GM23338 (cell line): Measurements from ENCODE around the gene FAM120A. TPM values are rescaled to one million over a fixed set of nuclear protein-coding genes. Genes with fewer than 3 reads are reported as not detected.

Experiments
- ATAC-seq: fragments of 200-7000 bp; cut with Tn5 transposase; 3 replicates; pipeline ENCODE4 v1.9.1; 2020
- DNase-seq: peaks from one replicate; pipeline ENCODE4 v3.0.0-alpha.2; 2015; ENCODE audit warnings: low spot score
- H2AFZ ChIP-seq: fragments of 200-600 bp; sonication (generic); 2 replicates; pipeline ENCODE4 v1.8.0; 2016; ENCODE audit warnings: antibody characterized with exemption, mild to moderate bottlenecking, moderate library complexity
- H3F3A ChIP-seq: fragments of 200-600 bp; sonication (generic); replicated peaks from 2 replicates; pipeline ENCODE4 v1.8.0; 2017; ENCODE audit warnings: antibody characterized with exemption, mixed run types, low read depth
- H3K27ac ChIP-seq: fragments of 200-600 bp; sonication (generic); 2 replicates; pipeline ENCODE4 v1.6.1; 2016; ENCODE audit warnings: low read depth
- H3K27me3 ChIP-seq: fragments of 200-600 bp; sonication (generic); 2 replicates; pipeline ENCODE4 v1.8.0; 2016; ENCODE audit warnings: mild to moderate bottlenecking, mixed run types, moderate library complexity; ENCODE audit not compliant: insufficient read depth
- H3K36me3 ChIP-seq: fragments of 200-600 bp; sonication (generic); 2 replicates; pipeline ENCODE4 v1.8.0; 2016; ENCODE audit warnings: mild to moderate bottlenecking; ENCODE audit not compliant: insufficient read depth
- H3K4me1 ChIP-seq: fragments of 200-600 bp; sonication (generic); 2 replicates; pipeline ENCODE4 v1.8.0; 2016; ENCODE audit warnings: mild to moderate bottlenecking, moderate library complexity; ENCODE audit not compliant: insufficient read depth
- H3K4me2 ChIP-seq: fragments of 200-600 bp; sonication (generic); 2 replicates; pipeline ENCODE4 v1.7.1; 2017; ENCODE audit warnings: mixed run types
- H3K4me3 ChIP-seq: fragments of 200-600 bp; sonication (generic); 2 replicates; pipeline ENCODE4 v1.6.1; 2016; ENCODE audit warnings: mixed run types
- H3K79me2 ChIP-seq: fragments of 200-600 bp; sonication (generic); replicated peaks from 2 replicates; pipeline ENCODE4 v1.8.0; 2017; ENCODE audit warnings: mild to moderate bottlenecking; ENCODE audit not compliant: insufficient read depth
- H3K9me2 ChIP-seq: fragments of 200-600 bp; sonication (generic); 2 replicates; pipeline ENCODE4 v1.8.0; 2017; ENCODE audit not compliant: insufficient read depth
- H4K20me1 ChIP-seq: fragments of 200-600 bp; sonication (generic); replicated peaks from 2 replicates; pipeline ENCODE4 v1.8.0; 2017; ENCODE audit warnings: mild to moderate bottlenecking; ENCODE audit not compliant: insufficient read depth
- H3K27ac Mint-ChIP-seq: 2 replicates; pipeline ENCODE4 v1.8.0; 2020; ENCODE audit warnings: inconsistent platforms, mild to moderate bottlenecking, moderate library complexity, mixed read lengths
- H3K27me3 Mint-ChIP-seq: 3 replicates; pipeline ENCODE4 v1.8.0; 2022; ENCODE audit warnings: low read depth, mild to moderate bottlenecking, moderate library complexity, mixed read lengths, inconsistent platforms; ENCODE audit not compliant: insufficient read depth, poor library complexity
- H3K36me3 Mint-ChIP-seq: 3 replicates; pipeline ENCODE4 v1.8.0; 2021; ENCODE audit warnings: low read depth, mild to moderate bottlenecking, inconsistent platforms, moderate library complexity, mixed read lengths
- H3K4me1 Mint-ChIP-seq: 3 replicates; pipeline ENCODE4 v1.8.0; 2020; ENCODE audit warnings: mild to moderate bottlenecking, inconsistent platforms, mixed read lengths
- H3K4me3 Mint-ChIP-seq: 3 replicates; pipeline ENCODE4 v1.8.0; 2021; ENCODE audit warnings: moderate library complexity, mild to moderate bottlenecking, inconsistent platforms, mixed read lengths
- H3K9me3 Mint-ChIP-seq: 3 replicates; pipeline ENCODE4 v1.8.0; 2020; ENCODE audit warnings: moderate library complexity, mild to moderate bottlenecking, inconsistent platforms, mixed read lengths
- CREB1 ChIP-seq: fragments of 250-450 bp; sonication (Bioruptor Pico); IDR thresholded peaks from 2 replicates; pipeline ENCODE4 v1.5.0; 2020; ENCODE audit warnings: low read depth, mild to moderate bottlenecking, moderate library complexity
- CTCF ChIP-seq, 2 experiments: fragments of 200-600 bp in 1 of 2; sonication (generic) in 1 of 2; conservative IDR thresholded peaks; 2 replicates each; pipeline versions ENCODE4 v1.5.1 to v1.6.1; 2016 to 2017; ENCODE audit warnings: antibody characterized with exemption in 2 of 2, low read depth in 2 of 2, mild to moderate bottlenecking in 2 of 2, moderate library complexity in 1 of 2
- EZH2phosphoT487 ChIP-seq: fragments of 200-600 bp; sonication (generic); IDR thresholded peaks from one replicate; pipeline ENCODE4 v1.8.1; 2018; ENCODE audit warnings: antibody characterized with exemption; ENCODE audit not compliant: unreplicated experiment
- JUNB ChIP-seq: IDR thresholded peaks from one replicate; pipeline ENCODE4 v1.6.1; 2016; ENCODE audit warnings: antibody characterized with exemption; ENCODE audit not compliant: unreplicated experiment
- NANOG ChIP-seq: IDR thresholded peaks from 2 replicates; pipeline ENCODE4 v1.6.1; 2016; ENCODE audit warnings: antibody characterized with exemption, borderline replicate concordance
- POLR2AphosphoS5 ChIP-seq: IDR thresholded peaks from 2 replicates; pipeline ENCODE4 v1.6.1; 2016; ENCODE audit warnings: antibody characterized with exemption, low read depth
- STAT1 ChIP-seq: IDR thresholded peaks from one replicate; pipeline ENCODE4 v1.6.1; 2016; ENCODE audit warnings: antibody characterized with exemption; ENCODE audit not compliant: unreplicated experiment
- ZNF331 ChIP-seq: fragments of 250-450 bp; sonication (Bioruptor Pico); IDR thresholded peaks from 2 replicates; pipeline ENCODE4 v1.5.0; 2020; ENCODE audit warnings: low read depth, mild to moderate bottlenecking, moderate library complexity
- polyA plus RNA-seq: library from polyadenylated mRNA; unstranded; fragments of >200 nt; fragmentation: Nextera tagmentation; extraction: Ambion mirVana; gene quantifications from 2 replicates; pipeline ENCODE4 v1.2.1, GENCODE V29; 2016
- total RNA-seq: library from RNA; depleted of rRNA; stranded (reverse); fragments of >200 nt; shearing (Covaris generic); gene quantifications from 2 replicates; pipeline ENCODE4 v1.2.3, GENCODE V29; 2014
- TF ChIP-seq, protein P1 (sequence below): fragments of 250-450 bp; sonication (Bioruptor Pico); IDR thresholded peaks from 2 replicates; pipeline ENCODE4 v1.5.0; 2020; ENCODE audit warnings: mild to moderate bottlenecking, moderate library complexity
- TF ChIP-seq, protein P2 (sequence below): IDR thresholded peaks from 2 replicates; pipeline ENCODE4 v1.6.1; 2016; ENCODE audit warnings: antibody characterized with exemption

The FAM120A gene
- total and polyA plus RNA-seq, 2 experiments from 2014 or later: 28.2 to 52.5 TPM

- Histone ChIP-seq H2AFZ (no peak overlapping the region), H3K27ac (no peak overlapping the region), H3K4me3 (no peak overlapping the region), H3K9me2 (no peaks in the 10 kb centered on the region), H3K4me1 (0 out of 2 replicates have a peak, but pooled peaks cover 4% of the 10 kb centered on the region), H3K79me2 (no peaks in the 10 kb centered on the region), H3K36me3 (no peaks in the 10 kb centered on the region), H4K20me1 (no peaks in the 10 kb centered on the region), H3F3A (no peaks in the 10 kb centered on the region), H3K4me2 (no peak overlapping the region), H3K27me3 (no peaks in the 10 kb centered on the region)
- Mint-ChIP-seq H3K27ac (no peak overlapping the region), H3K36me3 (no peaks in the 10 kb centered on the region), H3K4me3 (no peak overlapping the region), H3K9me3 (no peaks in the 10 kb centered on the region), H3K4me1 (peaks cover 8% of the 10 kb centered on the region), H3K27me3 (peaks cover 6% of the 10 kb centered on the region)
- DNase-seq (no peak), ATAC-seq (no peak)
- no peak for TF ChIP-seq CTCF (conservative IDR thresholded peaks at IDR 0.05; ENCODE audit: low read depth in 2 of 2)
- TF ChIP-seq, protein P1, sequence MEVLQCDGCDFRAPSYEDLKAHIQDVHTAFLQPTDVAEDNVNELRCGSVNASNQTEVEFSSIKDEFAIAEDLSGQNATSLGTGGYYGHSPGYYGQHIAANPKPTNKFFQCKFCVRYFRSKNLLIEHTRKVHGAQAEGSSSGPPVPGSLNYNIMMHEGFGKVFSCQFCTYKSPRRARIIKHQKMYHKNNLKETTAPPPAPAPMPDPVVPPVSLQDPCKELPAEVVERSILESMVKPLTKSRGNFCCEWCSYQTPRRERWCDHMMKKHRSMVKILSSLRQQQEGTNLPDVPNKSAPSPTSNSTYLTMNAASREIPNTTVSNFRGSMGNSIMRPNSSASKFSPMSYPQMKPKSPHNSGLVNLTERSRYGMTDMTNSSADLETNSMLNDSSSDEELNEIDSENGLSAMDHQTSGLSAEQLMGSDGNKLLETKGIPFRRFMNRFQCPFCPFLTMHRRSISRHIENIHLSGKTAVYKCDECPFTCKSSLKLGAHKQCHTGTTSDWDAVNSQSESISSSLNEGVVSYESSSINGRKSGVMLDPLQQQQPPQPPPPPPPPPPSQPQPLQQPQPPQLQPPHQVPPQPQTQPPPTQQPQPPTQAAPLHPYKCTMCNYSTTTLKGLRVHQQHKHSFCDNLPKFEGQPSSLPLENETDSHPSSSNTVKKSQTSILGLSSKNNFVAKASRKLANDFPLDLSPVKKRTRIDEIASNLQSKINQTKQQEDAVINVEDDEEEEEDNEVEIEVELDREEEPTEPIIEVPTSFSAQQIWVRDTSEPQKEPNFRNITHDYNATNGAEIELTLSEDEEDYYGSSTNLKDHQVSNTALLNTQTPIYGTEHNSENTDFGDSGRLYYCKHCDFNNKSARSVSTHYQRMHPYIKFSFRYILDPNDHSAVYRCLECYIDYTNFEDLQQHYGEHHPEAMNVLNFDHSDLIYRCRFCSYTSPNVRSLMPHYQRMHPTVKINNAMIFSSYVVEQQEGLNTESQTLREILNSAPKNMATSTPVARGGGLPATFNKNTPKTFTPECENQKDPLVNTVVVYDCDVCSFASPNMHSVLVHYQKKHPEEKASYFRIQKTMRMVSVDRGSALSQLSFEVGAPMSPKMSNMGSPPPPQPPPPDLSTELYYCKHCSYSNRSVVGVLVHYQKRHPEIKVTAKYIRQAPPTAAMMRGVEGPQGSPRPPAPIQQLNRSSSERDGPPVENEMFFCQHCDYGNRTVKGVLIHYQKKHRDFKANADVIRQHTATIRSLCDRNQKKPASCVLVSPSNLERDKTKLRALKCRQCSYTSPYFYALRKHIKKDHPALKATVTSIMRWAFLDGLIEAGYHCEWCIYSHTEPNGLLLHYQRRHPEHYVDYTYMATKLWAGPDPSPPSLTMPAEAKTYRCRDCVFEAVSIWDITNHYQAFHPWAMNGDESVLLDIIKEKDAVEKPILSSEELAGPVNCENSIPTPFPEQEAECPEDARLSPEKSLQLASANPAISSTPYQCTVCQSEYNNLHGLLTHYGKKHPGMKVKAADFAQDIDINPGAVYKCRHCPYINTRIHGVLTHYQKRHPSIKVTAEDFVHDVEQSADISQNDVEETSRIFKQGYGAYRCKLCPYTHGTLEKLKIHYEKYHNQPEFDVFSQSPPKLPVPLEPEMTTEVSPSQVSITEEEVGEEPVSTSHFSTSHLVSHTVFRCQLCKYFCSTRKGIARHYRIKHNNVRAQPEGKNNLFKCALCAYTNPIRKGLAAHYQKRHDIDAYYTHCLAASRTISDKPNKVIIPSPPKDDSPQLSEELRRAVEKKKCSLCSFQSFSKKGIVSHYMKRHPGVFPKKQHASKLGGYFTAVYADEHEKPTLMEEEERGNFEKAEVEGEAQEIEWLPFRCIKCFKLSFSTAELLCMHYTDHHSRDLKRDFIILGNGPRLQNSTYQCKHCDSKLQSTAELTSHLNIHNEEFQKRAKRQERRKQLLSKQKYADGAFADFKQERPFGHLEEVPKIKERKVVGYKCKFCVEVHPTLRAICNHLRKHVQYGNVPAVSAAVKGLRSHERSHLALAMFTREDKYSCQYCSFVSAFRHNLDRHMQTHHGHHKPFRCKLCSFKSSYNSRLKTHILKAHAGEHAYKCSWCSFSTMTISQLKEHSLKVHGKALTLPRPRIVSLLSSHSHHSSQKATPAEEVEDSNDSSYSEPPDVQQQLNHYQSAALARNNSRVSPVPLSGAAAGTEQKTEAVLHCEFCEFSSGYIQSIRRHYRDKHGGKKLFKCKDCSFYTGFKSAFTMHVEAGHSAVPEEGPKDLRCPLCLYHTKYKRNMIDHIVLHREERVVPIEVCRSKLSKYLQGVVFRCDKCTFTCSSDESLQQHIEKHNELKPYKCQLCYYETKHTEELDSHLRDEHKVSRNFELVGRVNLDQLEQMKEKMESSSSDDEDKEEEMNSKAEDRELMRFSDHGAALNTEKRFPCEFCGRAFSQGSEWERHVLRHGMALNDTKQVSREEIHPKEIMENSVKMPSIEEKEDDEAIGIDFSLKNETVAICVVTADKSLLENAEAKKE (CRISPR knock-in tag): no peak
- TF ChIP-seq STAT1: no peak
- no peak for TF ChIP-seq ZNF331 (CRISPR knock-in tag)
- TF ChIP-seq POLR2AphosphoS5: no peak
- TF ChIP-seq, protein P2, sequence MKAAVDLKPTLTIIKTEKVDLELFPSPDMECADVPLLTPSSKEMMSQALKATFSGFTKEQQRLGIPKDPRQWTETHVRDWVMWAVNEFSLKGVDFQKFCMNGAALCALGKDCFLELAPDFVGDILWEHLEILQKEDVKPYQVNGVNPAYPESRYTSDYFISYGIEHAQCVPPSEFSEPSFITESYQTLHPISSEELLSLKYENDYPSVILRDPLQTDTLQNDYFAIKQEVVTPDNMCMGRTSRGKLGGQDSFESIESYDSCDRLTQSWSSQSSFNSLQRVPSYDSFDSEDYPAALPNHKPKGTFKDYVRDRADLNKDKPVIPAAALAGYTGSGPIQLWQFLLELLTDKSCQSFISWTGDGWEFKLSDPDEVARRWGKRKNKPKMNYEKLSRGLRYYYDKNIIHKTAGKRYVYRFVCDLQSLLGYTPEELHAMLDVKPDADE: no peak
- TF ChIP-seq EZH2phosphoT487: no peak
- TF ChIP-seq JUNB: no peak
- no peak for TF ChIP-seq NANOG
- no peak for TF ChIP-seq CREB1
Measured at GRCh38 chr9:93436218-93436617, 15.3 kb upstream of the FAM120A start.
